T-helper 17 cell (primary cell): Measurements from ENCODE around the gene CCDC17. TPM values are rescaled to one million over a fixed set of nuclear protein-coding genes. Genes with fewer than 3 reads are reported as not detected.

ENCODE experiments used
- ATAC-seq: fragments of 150-1000 bp; cut with Tn5 transposase; 2 replicates; pipeline ENCODE4 v1.10.0; 2021; ENCODE audit warnings: mild to moderate bottlenecking, moderate library complexity
- DNase-seq, 3 donors: peaks; one replicate each; pipeline versions ENCODE4 v3.0.0 to v3.0.0-alpha.2; 2020 to 2021
- H3K9me3 ChIP-seq: one replicate; pipeline ENCODE4 v1.7.0; 2013; ENCODE audit warnings: low read length, mild to moderate bottlenecking; ENCODE audit not compliant: control insufficient read depth, poor library complexity, severe bottlenecking
- H3K27ac Mint-ChIP-seq: one replicate; pipeline ENCODE4 v1.8.0; 2022; ENCODE audit warnings: mild to moderate bottlenecking, moderate library complexity, mixed read lengths
- H3K27me3 Mint-ChIP-seq: one replicate; pipeline ENCODE4 v1.8.0; 2022; ENCODE audit warnings: mixed read lengths
- H3K36me3 Mint-ChIP-seq: one replicate; pipeline ENCODE4 v1.8.0; 2022; ENCODE audit warnings: low read depth, mixed read lengths
- H3K4me1 Mint-ChIP-seq: one replicate; pipeline ENCODE4 v1.8.0; 2022; ENCODE audit warnings: mild to moderate bottlenecking, mixed read lengths
- H3K4me3 Mint-ChIP-seq: one replicate; pipeline ENCODE4 v1.8.0; 2022; ENCODE audit warnings: mild to moderate bottlenecking, moderate library complexity, mixed read lengths
- total RNA-seq, 4 donors: library from RNA in 2 of 4; stranded (reverse) in 2 of 4; gene quantifications; one replicate each; pipeline ENCODE4 v1.2.3 and lab custom pipeline; 2022 to 2026

Gene CCDC17
- total RNA-seq (1 to 10 TPM; 5.1 to 5.7 TPM), total RNA-seq (lab: John Stamatoyannopoulos, UW) (6.2 to 11.6 reads per million in 2 donors)

DNA sequence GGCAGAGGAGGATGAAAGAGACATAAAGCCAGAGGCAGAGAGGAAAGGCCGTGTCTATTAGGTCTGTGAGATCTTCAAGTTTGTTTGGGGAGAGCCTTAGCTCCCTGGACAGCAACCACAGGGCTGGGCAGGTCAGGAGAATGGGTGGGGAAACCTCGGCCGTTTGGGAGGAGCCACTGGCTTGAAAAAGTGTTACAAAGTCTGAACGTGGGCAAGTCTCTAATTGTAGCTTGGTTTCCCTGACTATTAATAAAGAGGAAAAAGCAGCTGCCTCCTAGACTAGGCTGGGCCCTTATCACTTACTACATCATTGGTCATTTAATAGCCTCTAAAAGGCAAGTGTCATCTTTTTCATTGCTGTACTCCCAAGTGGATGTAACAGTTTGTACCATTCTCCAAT, at the start of gene CCDC17:
TSS of gene CCDC17 (minus strand) at position 83 of the 400 bp plus-strand sequence. CDS start 145 bp downstream, outside the sequence.
- Mint-ChIP-seq H3K27ac (peak within 1 kb of the TSS; percentile 79), H3K36me3 (no peaks in the 10 kb centered on the region), H3K27me3 (no peaks in the 10 kb centered on the region), H3K4me1 (peaks cover 2% of the 10 kb centered on the region), H3K4me3 (no peak within 1 kb of the TSS)
- no peaks in the 10 kb centered on the region for H3K9me3 ChIP-seq
- ATAC-seq = no peak
- no peak for DNase-seq

DNA sequence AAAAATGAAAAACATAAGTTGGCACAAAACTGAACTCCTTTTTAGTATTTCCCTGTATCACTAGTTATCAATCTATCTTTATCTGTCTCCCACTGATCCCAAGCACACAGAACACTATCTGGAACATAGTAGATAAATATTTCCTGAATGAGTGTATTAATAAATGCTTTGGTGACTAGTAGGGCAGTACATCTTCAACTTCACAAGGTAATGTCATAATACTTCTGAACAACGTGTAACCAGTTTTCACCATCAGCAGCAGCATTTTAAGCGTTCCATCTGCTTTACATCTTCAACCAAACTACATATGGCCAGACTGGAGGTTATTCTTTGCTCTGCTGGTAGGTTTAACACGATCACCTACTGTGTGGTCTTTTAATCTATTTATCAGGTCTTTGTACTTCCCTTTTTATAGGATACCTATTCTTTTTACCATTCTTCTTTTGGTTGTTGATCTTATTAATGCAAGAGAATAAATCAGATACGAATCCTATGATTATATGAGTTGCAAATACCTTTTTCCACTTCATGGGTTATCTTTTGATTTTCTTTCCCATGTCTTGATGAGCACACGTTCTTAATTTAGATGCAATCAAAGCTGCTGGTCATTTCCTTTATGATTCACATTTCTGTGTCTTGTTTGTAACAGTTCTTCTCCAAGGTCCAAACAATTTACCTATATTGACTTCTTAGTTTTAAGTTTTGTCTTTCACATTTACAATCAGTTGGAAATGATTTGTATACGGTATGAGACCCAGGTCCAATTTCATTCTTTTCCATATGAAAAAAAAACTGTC, 46.2 kb upstream of the CCDC17 start:
- no peak for DNase-seq
- Mint-ChIP-seq H3K4me3 (no peak overlapping the region), H3K27me3 (no peaks in the 10 kb centered on the region), H3K4me1 (peaks cover 49% of the 10 kb centered on the region), H3K27ac (peak overlapping the region; percentile 14), H3K36me3 (peaks cover 2% of the 10 kb centered on the region)
- ATAC-seq = no peak
- no peaks in the 10 kb centered on the region for H3K9me3 ChIP-seq

DNA sequence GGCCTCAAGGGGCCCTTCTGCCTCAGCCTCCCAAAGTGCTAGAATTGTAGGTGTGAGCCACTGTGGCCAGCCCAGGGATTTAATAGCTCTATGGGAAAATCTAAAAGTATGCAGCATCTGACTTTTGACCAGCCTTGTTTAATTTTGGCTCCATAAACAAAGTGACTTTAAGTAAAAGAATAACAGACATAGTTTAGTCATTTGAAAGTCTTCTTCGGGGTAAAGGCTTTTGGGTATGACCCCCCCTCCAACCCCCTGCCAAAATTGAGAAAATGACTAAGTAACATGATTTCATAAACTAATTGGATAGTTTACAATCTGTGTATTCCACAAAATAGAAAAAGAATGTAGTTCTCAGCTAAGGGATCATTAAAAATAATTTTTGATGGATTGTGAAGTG, 45.5 kb upstream of the CCDC17 start:
- no peaks in the 10 kb centered on the region for H3K36me3 Mint-ChIP-seq
- no peaks in the 10 kb centered on the region for H3K9me3 ChIP-seq
- peak overlapping the region; percentile 4 for H3K27ac Mint-ChIP-seq
- no peak for ATAC-seq
- no peaks in the 10 kb centered on the region for H3K27me3 Mint-ChIP-seq
- no peak for DNase-seq
- H3K4me3 Mint-ChIP-seq = no peak overlapping the region
- peaks cover 44% of the 10 kb centered on the region for H3K4me1 Mint-ChIP-seq

DNA sequence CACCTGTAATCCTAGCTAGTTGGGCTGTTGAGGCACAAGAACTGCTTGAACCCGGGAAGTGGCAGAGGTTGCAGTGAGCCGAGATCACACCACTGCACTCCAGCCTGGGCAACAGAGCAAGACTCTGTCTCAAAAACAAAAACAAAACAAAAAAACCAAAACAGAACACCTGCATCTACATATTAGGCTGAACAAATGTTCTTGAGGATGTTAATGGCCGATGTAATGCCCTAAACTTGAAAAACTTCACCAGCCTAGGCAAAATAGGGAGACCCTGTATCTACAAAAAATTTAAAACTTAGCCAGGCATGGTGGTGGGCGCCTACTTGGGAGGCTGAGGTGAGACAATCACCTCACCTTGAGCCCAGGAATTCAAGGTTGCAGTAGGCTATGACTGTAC, 44.7 kb upstream of the CCDC17 start:
- Mint-ChIP-seq H3K27me3 (no peaks in the 10 kb centered on the region), H3K4me3 (no peak overlapping the region), H3K4me1 (peaks cover 40% of the 10 kb centered on the region), H3K36me3 (no peaks in the 10 kb centered on the region), H3K27ac (no peak overlapping the region)
- H3K9me3 ChIP-seq = no peaks in the 10 kb centered on the region
- DNase-seq (no peak), ATAC-seq (no peak)

DNA sequence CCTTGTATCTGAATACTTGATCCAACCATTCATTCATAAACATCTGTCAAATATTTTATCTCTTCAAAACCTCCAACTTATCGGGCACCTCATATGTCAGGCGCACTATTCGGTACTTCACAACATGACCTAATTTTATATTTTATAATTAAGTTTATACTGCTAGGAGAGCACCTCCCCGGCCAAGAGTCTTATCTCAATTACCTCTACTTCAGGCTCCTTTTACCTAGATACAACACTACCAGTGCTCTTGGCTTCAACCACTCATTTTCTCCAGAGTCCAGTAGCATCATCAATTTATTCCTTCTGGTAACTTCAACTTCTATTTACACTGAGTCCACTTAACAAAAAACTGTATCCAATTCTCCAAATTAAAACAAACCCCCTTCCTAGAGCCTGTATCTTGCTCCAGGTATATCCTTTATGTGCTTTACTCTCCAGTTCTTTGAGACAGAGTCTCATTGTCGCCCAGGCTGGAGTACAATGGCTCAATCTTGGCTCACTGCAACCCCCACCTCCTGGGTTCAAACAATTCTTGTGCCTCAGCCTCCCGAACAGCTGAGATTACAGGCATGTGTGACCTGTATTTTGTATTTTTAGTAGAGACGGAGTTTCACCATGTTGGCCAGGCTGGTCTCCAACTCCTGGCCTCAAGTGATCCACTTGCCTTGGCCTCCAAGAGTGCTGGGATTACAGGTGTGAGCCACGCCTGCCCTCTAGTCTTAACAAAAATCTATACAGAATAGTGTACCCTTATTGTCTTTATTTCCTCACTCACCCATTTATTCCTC, 43.7 kb upstream of the CCDC17 start:
- DNase-seq = no peak
- H3K27me3 Mint-ChIP-seq = no peaks in the 10 kb centered on the region
- H3K4me1 Mint-ChIP-seq = peaks cover 37% of the 10 kb centered on the region
- ATAC-seq = no peak
- H3K27ac Mint-ChIP-seq = peak overlapping the region; percentile 74
- no peaks in the 10 kb centered on the region for H3K36me3 Mint-ChIP-seq
- no peaks in the 10 kb centered on the region for H3K9me3 ChIP-seq
- H3K4me3 Mint-ChIP-seq = no peak overlapping the region

- DNase-seq (no peak), ATAC-seq (no peak)
- peaks cover 35% of the 10 kb centered on the region for H3K4me1 Mint-ChIP-seq
- no peaks in the 10 kb centered on the region for H3K9me3 ChIP-seq
- H3K27ac Mint-ChIP-seq = peak overlapping the region; percentile 74
- no peaks in the 10 kb centered on the region for H3K36me3 Mint-ChIP-seq
- H3K4me3 Mint-ChIP-seq = no peak overlapping the region
- no peaks in the 10 kb centered on the region for H3K27me3 Mint-ChIP-seq
Measured at GRCh38 chr1:45666836-45667235, 43.0 kb upstream of the CCDC17 start.

DNA sequence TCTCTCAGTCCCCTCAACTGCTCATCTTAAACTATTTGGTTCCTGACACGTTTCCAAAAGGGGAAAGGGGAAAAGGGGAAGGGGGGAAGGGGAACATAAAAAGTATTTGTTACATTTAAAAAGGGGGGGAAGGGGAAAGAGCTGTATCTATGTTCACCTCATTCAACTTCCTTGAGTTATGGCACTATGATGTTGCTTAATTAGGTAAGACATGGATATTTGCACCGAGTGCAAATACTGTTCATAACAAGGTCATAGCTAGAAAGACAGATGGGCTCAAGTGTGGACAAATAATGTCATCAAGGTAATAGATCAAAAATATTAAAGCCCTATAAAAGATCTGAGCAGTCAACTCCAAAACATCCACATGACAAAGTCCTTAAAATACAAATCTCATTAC, 36.5 kb upstream of the CCDC17 start:
- no peak for ATAC-seq
- Mint-ChIP-seq H3K36me3 (peaks cover 2% of the 10 kb centered on the region), H3K27me3 (no peaks in the 10 kb centered on the region), H3K27ac (no peak overlapping the region), H3K4me1 (peaks cover 12% of the 10 kb centered on the region), H3K4me3 (no peak overlapping the region)
- H3K9me3 ChIP-seq = no peaks in the 10 kb centered on the region
- no peak for DNase-seq

DNA sequence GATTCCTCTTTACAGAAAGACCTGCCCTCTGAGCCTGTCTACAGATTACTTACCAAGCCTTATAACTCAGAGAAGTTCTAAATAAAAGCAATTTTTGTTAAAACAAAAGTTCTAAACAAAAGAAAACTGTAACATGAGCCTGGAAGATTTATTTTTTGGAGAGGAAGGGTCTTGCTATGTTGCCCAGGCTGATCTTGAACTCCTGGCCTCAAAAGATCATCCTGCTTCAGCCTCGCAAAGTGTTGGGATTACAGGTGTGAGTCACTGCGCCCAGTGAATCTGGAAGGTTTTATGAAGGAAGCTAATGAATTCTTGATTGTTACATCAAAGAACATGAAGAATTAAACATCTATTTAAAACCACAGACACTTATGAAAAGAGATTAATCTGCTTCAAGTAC, 35.4 kb upstream of the CCDC17 start:
- H3K4me3 Mint-ChIP-seq = no peak overlapping the region
- H3K4me1 Mint-ChIP-seq = peaks cover 14% of the 10 kb centered on the region
- no peak for ATAC-seq
- H3K36me3 Mint-ChIP-seq = peaks cover 2% of the 10 kb centered on the region
- no peaks in the 10 kb centered on the region for H3K9me3 ChIP-seq
- DNase-seq = no peak
- peak overlapping the region; percentile 70 for H3K27ac Mint-ChIP-seq
- no peaks in the 10 kb centered on the region for H3K27me3 Mint-ChIP-seq

- H3K27ac Mint-ChIP-seq = peak overlapping the region; percentile 70
- ATAC-seq (no peak), DNase-seq (no peak)
- no peak overlapping the region for H3K4me3 Mint-ChIP-seq
- peaks cover 10% of the 10 kb centered on the region for H3K4me1 Mint-ChIP-seq
- H3K36me3 Mint-ChIP-seq = peaks cover 2% of the 10 kb centered on the region
- no peaks in the 10 kb centered on the region for H3K9me3 ChIP-seq
- H3K27me3 Mint-ChIP-seq = no peaks in the 10 kb centered on the region
Measured at GRCh38 chr1:45658171-45658570, 34.3 kb upstream of the CCDC17 start.

- Mint-ChIP-seq H3K27ac (peak overlapping the region; percentile 24), H3K4me3 (no peak overlapping the region), H3K4me1 (peaks cover 8% of the 10 kb centered on the region), H3K27me3 (no peaks in the 10 kb centered on the region), H3K36me3 (peaks cover 2% of the 10 kb centered on the region)
- no peaks in the 10 kb centered on the region for H3K9me3 ChIP-seq
- ATAC-seq (no peak), DNase-seq (no peak)
Measured at GRCh38 chr1:45656573-45657226, 32.8 kb upstream of the CCDC17 start.

DNA sequence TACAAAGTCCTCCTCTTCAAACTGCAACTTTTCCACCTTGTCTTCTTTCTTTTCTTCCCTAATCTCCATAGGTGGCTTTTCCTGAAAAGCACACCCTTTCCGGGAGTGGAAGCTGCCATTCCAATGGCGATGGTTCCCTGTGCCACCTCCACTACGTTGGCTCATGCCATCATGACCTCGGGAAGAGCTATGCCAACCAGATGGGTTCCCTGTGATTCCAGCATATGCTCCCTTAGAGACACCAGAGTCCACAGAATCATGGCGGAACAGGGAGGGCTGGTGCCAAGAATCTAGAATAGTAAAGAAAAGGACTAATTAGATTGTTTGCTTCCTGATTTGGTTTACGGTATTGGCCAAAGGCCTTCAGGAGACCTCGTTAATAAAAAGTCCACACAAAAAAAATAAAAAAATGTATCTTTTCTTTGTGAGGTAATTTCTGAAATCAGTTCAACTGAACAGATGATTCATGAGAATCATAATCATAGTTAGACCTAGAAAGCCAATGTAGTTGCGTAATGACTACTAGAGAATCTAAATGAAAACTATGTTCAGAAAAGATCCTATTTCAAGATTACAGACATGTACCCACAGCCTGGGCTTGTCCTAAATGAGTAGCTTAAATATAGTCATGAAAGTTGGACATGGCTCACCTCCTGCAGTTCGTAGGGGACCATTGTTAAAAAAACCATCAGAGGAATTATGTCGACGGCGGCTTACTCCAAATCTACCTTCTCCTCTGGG, 30.9 kb upstream of the CCDC17 start:
- no peaks in the 10 kb centered on the region for H3K9me3 ChIP-seq
- peaks cover 15% of the 10 kb centered on the region for H3K4me1 Mint-ChIP-seq
- ATAC-seq (no peak), DNase-seq (no peak)
- no peaks in the 10 kb centered on the region for H3K27me3 Mint-ChIP-seq
- no peak overlapping the region for H3K27ac Mint-ChIP-seq
- no peak overlapping the region for H3K4me3 Mint-ChIP-seq
- H3K36me3 Mint-ChIP-seq = peaks cover 7% of the 10 kb centered on the region

GRCh38 chr1:45647248-45648021, 23.6 kb upstream of the CCDC17 start:
- ATAC-seq (no peak), DNase-seq (no peak)
- Mint-ChIP-seq H3K4me1 (peaks cover 20% of the 10 kb centered on the region), H3K4me3 (no peak overlapping the region), H3K27ac (peak overlapping the region; percentile 37), H3K36me3 (peaks cover 5% of the 10 kb centered on the region), H3K27me3 (no peaks in the 10 kb centered on the region)
- H3K9me3 ChIP-seq = no peaks in the 10 kb centered on the region
